Keratinocyte (primary cell): ENCODE results near the gene KCNH1.

ENCODE experiments used
- EZH2 ChIP-seq: IDR thresholded peaks from one replicate; pipeline ENCODE4 v1.6.1; 2012; ENCODE audit warnings: inconsistent platforms, mild to moderate bottlenecking, low read length, moderate library complexity
- TF ChIP-seq, protein P1 (sequence below), 3 experiments: IDR thresholded peaks in 1 of 3; conservative IDR thresholded peaks in 1 of 3; optimal IDR thresholded peaks in 1 of 3; 2 replicates in 2 of 3; 3 replicates in 1 of 3; pipeline versions ENCODE3 to v1.5.1; 2011; ENCODE audit warnings: low read length in 3 of 3, mild to moderate bottlenecking in 3 of 3, moderate library complexity in 2 of 3, control low read depth in 1 of 3, inconsistent platforms in 1 of 3; ENCODE audit not compliant: insufficient read depth in 2 of 3; ENCODE audit errors: extremely low read depth in 1 of 3

GRCh38 chr1:210677533-210677932, 456.4 kb downstream of the KCNH1 start:
- TF ChIP-seq, protein P1, sequence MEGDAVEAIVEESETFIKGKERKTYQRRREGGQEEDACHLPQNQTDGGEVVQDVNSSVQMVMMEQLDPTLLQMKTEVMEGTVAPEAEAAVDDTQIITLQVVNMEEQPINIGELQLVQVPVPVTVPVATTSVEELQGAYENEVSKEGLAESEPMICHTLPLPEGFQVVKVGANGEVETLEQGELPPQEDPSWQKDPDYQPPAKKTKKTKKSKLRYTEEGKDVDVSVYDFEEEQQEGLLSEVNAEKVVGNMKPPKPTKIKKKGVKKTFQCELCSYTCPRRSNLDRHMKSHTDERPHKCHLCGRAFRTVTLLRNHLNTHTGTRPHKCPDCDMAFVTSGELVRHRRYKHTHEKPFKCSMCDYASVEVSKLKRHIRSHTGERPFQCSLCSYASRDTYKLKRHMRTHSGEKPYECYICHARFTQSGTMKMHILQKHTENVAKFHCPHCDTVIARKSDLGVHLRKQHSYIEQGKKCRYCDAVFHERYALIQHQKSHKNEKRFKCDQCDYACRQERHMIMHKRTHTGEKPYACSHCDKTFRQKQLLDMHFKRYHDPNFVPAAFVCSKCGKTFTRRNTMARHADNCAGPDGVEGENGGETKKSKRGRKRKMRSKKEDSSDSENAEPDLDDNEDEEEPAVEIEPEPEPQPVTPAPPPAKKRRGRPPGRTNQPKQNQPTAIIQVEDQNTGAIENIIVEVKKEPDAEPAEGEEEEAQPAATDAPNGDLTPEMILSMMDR (optimal IDR thresholded peaks at IDR 0.05 in 1 of 3, IDR thresholded peaks at IDR 0.05 in 1 of 3, conservative IDR thresholded peaks at IDR 0.05 in 1 of 3; ENCODE audit: extremely low read depth in 1 of 3, insufficient read depth in 2 of 3, low read length in 3 of 3): no peak
- TF ChIP-seq EZH2: no peak
